GM19395 (cell line): Measurements from ENCODE around the gene LIMK1.

Experiments used
- ATAC-seq: cut with Tn5 transposase; IDR thresholded peaks from one replicate; pipeline ENCODE4 v1.9.1; 2021; ENCODE audit warnings: mild to moderate bottlenecking, moderate library complexity; ENCODE audit not compliant: unreplicated experiment

The LIMK1 gene

GRCh38 chr7:74082770-74083116 lies 861 bp upstream of the LIMK1 start:
- no peak for ATAC-seq

- peak; percentile 52 for ATAC-seq
Observed at GRCh38 chr7:74083928-74084721, 521 bp downstream of the LIMK1 start.

DNA sequence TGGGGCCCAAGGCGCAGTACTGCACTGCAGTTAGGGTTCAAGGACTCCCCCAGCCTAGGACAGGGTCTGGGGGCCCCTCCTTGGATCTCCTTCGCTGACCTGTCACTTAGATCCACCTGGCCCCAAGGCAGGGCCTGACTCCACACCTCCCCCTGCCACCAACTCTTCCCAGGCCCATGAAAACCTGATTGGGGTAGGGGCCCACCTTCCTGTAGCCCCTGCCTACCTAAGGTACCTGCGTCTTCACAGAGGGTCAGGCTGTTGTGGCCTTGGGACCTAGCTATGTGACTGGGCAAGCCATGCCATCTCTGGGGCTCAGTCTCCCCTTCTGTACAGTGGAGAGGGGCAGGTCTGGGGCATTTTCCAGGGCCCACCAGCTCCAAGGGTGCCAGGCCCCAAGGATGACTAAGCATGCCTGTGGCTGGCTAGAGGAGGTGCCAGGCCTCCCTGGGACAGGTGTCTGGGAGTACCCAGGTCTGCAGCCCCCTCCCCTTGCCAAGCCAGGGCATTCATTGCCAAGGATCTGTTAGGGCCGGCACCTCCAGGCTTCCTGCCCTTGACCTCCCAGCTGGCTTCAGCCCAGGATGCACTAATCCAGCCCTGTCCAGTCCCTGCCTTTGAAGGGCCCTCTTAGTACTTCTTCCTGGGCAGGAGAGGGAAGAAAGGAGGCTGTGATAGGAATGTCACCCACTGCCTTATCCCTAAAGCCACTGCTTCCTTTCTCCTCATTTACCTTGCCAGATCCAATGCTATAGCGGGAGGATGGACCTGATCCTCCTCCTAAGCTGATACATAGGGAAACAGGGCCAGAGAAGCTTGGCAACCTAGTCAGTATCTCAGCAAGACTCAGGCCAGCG lies 1.3 kb downstream of the LIMK1 start:
- no peak for ATAC-seq

- ATAC-seq: no peak
Observed at GRCh38 chr7:74087791-74088453, 4.3 kb downstream of the LIMK1 start.

GRCh38 chr7:74092321-74092963 lies 8.8 kb downstream of the LIMK1 start:
- ATAC-seq: no peak

GRCh38 chr7:74092964-74093471 lies 9.4 kb downstream of the LIMK1 start:
- peak; percentile 64 for ATAC-seq

GRCh38 chr7:74093671-74094223 lies 10.1 kb downstream of the LIMK1 start:
- ATAC-seq: peak; percentile 13

DNA sequence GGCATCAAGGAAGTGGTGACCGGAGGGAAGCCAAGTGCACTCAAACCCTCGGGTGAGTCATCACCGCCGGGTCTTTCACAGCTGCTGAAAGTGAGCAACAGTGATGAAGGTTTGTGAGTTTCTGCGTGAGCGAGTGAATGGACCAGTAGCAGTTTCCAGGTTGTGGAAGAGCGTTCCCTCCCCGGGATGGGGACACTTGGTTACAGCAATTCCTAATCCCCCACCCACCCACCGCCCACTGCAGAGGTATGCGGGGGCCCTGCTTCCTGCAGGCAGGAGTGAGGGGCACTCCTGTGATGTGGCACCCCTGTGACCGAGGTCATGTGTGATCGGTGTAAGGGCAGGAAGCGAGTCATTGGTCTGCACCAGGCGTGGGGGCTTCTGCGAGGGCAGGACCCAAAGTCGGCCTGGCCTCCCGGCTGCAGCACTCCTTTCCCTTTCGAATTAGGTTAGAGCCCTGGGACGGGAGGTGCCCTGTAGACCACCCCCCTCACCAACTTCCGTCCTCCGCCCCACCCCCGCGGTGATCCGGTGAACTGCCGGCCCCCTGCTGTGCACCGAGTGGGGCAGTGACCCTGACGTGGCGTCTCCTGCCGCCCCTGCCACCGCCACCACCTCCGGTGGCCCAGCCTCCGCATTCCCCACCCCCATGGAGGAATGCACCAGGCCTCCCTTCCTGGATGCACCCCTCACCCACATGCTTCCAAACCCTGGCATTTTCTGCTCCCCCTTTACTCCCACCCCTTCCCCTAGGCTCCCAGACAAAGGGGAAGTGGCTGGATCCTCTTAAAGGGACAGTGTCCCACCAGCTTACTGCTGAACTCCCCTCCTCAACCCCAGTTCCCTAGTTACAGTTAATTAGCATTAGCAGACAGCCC lies 10.9 kb downstream of the LIMK1 start:
- peak; percentile 59 for ATAC-seq

- no peak for ATAC-seq
Observed at GRCh38 chr7:74095135-74095534, 11.5 kb downstream of the LIMK1 start.

- ATAC-seq: no peak
Observed at GRCh38 chr7:74097937-74098614, 14.5 kb downstream of the LIMK1 start.

- ATAC-seq: no peak
Observed at GRCh38 chr7:74099031-74099430, 15.4 kb downstream of the LIMK1 start.

DNA sequence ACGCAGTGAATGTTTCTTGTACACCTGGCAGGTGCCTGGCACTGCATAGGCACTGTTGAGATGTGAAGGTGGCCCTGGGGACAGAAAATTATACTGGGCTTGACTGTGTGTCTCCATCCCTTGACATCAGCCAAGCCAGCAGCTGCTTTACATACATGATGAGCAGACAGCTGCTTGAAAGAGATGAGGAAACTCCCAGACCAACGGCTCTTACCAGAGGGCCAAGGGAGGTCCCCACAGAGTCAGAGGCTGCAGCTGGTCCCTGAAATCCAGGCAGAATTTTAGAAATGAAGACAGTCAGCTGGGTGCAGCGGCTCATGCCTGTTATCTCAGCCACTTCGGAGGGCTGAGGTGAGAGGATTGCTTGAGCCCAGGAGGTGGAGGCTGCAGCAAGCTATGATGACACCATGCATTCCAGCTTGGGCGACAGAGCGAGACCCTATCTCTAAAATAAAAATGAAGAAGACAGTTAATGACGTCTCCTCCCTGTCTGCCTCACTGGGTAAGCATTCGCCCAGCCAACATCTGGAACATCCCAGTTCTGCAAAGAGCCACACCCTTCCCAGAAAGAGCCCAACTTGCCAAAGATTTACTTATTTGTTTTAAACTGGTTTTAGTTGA lies 17.6 kb downstream of the LIMK1 start:
- ATAC-seq: peak; percentile 84

DNA sequence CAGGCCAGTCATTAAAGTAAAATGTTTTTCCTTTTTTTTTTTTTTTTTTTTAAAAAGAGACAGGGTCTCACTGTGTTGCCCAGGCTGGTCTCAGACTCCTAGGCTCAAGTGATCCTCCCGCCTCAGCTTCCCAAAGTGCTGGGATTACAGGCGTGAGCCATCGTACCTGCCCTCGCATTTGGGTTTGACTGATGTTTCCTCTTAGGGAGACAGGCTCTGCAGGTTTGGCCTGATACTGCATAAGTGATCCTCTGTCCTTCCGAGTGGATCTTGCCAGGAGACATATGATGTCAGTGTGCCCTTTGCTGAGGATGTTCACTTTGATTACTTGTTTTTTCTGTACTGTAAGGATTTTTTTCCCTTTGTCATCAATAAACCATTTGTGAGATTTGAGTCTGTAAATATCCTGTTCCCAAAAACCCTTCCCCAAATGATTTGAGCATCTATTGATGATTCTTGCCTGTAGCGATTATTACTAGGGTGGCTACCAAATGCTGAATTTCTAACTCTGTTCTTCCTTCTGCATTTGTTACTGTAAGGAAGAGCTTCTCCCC lies 19.7 kb downstream of the LIMK1 start:
- ATAC-seq: no peak

DNA sequence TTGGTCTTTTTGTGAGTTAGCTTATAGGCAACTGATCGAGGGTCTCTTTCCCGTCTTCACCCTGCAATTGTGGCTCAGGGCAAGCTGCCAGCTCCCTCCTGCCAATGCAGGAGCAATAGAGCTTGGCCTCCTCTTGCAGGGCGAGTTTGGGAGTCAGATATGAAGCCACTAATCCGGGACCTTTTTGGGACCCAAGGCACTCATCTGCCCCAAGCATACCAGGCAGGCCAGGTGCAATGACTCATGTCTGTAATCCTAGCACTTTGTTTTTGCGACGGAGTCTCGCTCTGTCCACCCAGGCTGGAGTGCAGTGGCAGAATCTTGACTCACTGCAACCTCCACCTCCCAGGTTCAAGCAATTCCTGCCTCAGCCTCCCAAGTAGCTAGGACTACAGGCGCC lies 21.1 kb downstream of the LIMK1 start:
- no peak for ATAC-seq

- no peak for ATAC-seq
Observed at GRCh38 chr7:74105992-74106391, 22.4 kb downstream of the LIMK1 start.

- no peak for ATAC-seq
Observed at GRCh38 chr7:74106846-74107245, 23.2 kb downstream of the LIMK1 start.

GRCh38 chr7:74115326-74115725 lies 31.7 kb downstream of the LIMK1 start:
- ATAC-seq: no peak

DNA sequence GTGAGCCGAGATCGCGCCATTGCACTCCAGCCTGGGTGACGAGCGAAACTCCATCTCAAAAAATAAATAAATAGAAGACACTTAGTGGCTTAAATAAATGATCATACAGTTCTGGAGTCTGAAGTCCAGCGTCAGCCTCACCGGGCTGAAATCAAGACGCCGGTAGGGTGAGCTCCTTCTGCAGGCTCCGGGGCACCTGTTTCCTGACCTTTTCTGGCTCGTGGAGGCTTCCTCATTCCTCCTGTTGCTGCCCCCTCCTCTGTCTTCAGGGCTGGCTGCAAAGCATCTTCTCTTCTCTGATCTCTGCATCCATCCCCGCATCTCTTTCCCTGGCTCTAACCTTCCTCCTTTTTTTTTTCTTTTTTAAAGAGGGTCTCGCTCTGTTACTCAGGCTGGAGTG lies 32.8 kb downstream of the LIMK1 start:
- ATAC-seq: no peak
